ENCODE data around the gene TAF1B. TPM values are rescaled to one million over a fixed set of nuclear protein-coding genes. Genes with fewer than 3 reads are reported as not detected.

TAF1B gene
- total and polyA plus RNA-seq, 10 of the 15 experiments (the other 5 are each of a cell fraction or from before 2014, with no cell fraction given): 8.1 to 18.3 (median 12.4) TPM

GRCh38 chr2:9884436-9884835 lies 41.2 kb downstream of the TAF1B start (continued):
- no peak for TF ChIP-seq RELB (IDR thresholded peaks at IDR 0.05; ENCODE audit: low read depth)
- TF ChIP-seq FOXK2 (IDR thresholded peaks at IDR 0.05): no peak
- TF ChIP-seq ATF3 (IDR thresholded peaks at IDR 0.05; ENCODE audit: borderline replicate concordance, extremely low read depth, low read depth, low read length): no peak
- TF ChIP-seq SUPT20H (IDR thresholded peaks at IDR 0.05; ENCODE audit: borderline replicate concordance, control insufficient read depth, low read depth, low read length): no peak
- no peak for TF ChIP-seq TAF1 (IDR thresholded peaks at IDR 0.05; ENCODE audit: borderline replicate concordance, low read depth, low read length)
- TF ChIP-seq FOXM1 (IDR thresholded peaks at IDR 0.05; ENCODE audit: low read depth, low read length): no peak

GRCh38 chr2:9885036-9885684 lies 41.9 kb downstream of the TAF1B start:
- H3K27me3 ChIP-seq (replicated peaks in 1 of 2; ENCODE audit: control insufficient read depth in 2 of 2, insufficient read depth in 2 of 2, low read length in 1 of 2): no peaks in the 10 kb centered on the region
- SMC1A ChIA-PET (ENCODE audit: uncharacterized antibody, unreplicated experiment): interaction anchor here (0.7 kb wide), 1 partner anchor 608 kb away, joined by 4 read pairs; no protein-coding TSS in a partner anchor
- BruUV-seq (replicated peaks): no TSS peak
- ATAC-seq (no peak), FAIRE-seq (no peak), DNase-seq (ENCODE audit: low read depth, low spot score) (no peak)
- H3K4me2 ChIP-seq (ENCODE audit: control insufficient read depth, insufficient read depth): no peak overlapping the region
- H4K20me1 ChIP-seq (ENCODE audit: control insufficient read depth, insufficient read depth): no peaks in the 10 kb centered on the region
- no peak overlapping the region for H3K9ac ChIP-seq (ENCODE audit: control insufficient read depth, insufficient read depth, low read length)
- no peak overlapping the region for H3K4me3 ChIP-seq
- no peaks in the 10 kb centered on the region; the same call in 2 of the 3 replicates for H3K9me3 ChIP-seq (replicated peaks; ENCODE audit: control insufficient read depth, insufficient read depth, low read length)
- RAD21 ChIA-PET (ENCODE audit: unreplicated experiment): no interaction called here
- H3K36me3 ChIP-seq (ENCODE audit: control insufficient read depth in 2 of 2, insufficient read depth in 2 of 2, low read length in 1 of 2): no peaks in the 10 kb centered on the region; a peak in 1 of 4 replicates
- in situ Hi-C loops (cut with MboI): no loop called here
- no peak overlapping the region for H3K27ac ChIP-seq (ENCODE audit: control insufficient read depth, insufficient read depth)
- CTCF ChIA-PET: interaction anchor here (0.7 kb wide), 1 partner anchor 12 kb away, joined by 3 read pairs; no protein-coding TSS in a partner anchor
- H3K79me2 ChIP-seq (ENCODE audit: control insufficient read depth, insufficient read depth, low read length): no peaks in the 10 kb centered on the region
- intact Hi-C loops (cut with micrococcal nuclease; ENCODE audit: unreplicated experiment): no loop called here
- H2AFZ ChIP-seq (ENCODE audit: control insufficient read depth, low read depth, low read length): no peak overlapping the region
- WGBS (ENCODE audit: insufficient coverage, insufficient replicate concordance, low lambda C conversion rate, missing lambda C conversion rate): 97% methylated on average over 4 of the region's 4 CpGs
- POLR2A ChIA-PET: interaction anchor here (1.0 kb wide), 1 partner anchor 205 kb away, joined by 4 read pairs; no protein-coding TSS in a partner anchor
- peaks cover 6% of the 10 kb centered on the region; the same call in 1 of the 2 replicates for H3K4me1 ChIP-seq (ENCODE audit: control insufficient read depth, insufficient read depth, low read length)
- TF ChIP-seq WRNIP1 (IDR thresholded peaks at IDR 0.05; ENCODE audit: borderline replicate concordance, low read depth, low read length) (no peak), IRF5 (IDR thresholded peaks at IDR 0.05; ENCODE audit: borderline replicate concordance) (no peak), ZBTB33 (IDR thresholded peaks at IDR 0.05) (no peak), BHLHE40 (IDR thresholded peaks at IDR 0.05; ENCODE audit: borderline replicate concordance in 1 of 2, low read depth in 2 of 2, low read length in 1 of 2) (no peak), BCLAF1 (IDR thresholded peaks at IDR 0.05) (no peak), ASH2L (IDR thresholded peaks at IDR 0.05; ENCODE audit: borderline replicate concordance, low read depth) (no peak), PAX8 (IDR thresholded peaks at IDR 0.05) (no peak)

Measured in GM12878 (cell line).